Fibroblast of skin of back (primary cell): ENCODE data around the gene TAF11L13.

Source experiments
- DNase-seq: peaks from one replicate; pipeline ENCODE4 v3.0.0-alpha.2; 2013

Gene TAF11L13

GRCh38 chr5:17679597-17680203 lies 47.8 kb downstream of the TAF11L13 start:
- DNase-seq = no peak

DNA sequence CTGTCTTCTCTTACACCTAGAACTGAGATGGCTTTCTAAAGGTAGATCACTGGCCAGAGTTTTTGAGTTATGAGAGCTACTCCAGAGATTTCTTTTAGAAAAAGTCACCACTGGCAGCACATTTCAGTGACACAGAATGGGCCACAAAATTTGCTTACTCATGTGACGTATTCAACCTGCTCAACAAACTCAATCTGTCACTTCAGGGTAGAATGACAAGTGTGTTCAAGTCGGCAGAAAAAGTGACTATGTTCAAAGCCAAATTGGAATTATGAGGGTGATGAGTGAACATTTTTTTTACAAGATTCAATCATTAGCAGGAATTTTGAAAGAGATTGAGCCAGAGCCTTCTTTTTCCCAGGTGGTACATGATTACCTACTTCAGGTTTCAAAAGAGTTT lies 48.8 kb downstream of the TAF11L13 start:
- DNase-seq = no peak
